IPS-11a (cell line): ENCODE data around the gene PTPRT.
"Not testable (repeated sequence)": the region's sequence is repeated elsewhere in the genome, so short reads cannot be mapped to it uniquely, and the experiment has no call there.

Experiments
- H3K4me3 ChIP-seq: one replicate; pipeline ENCODE4 v1.5.1; 2013; ENCODE audit warnings: low read depth, low read length, control low read depth

The PTPRT gene

DNA sequence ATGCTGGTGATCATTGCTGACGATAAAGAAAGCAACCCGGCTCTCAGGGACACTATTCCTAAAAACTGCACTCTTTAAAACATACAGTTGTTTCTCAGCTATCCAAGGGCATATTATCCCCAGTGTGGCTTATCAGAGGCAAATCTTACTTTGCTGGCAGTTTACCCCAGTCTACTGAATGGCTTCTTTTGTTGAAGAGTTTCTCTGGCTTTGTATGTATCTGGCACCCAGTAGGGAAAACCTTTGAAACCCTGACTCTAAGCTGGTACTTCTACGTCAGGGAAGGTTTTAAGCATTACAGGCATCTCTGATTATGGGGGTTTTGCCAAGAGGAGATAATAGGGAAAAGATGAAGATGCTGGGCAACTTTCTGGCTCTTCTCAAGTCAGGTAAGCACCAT is 933.9 kb downstream of the PTPRT start:
- no peak overlapping the region for H3K4me3 ChIP-seq

DNA sequence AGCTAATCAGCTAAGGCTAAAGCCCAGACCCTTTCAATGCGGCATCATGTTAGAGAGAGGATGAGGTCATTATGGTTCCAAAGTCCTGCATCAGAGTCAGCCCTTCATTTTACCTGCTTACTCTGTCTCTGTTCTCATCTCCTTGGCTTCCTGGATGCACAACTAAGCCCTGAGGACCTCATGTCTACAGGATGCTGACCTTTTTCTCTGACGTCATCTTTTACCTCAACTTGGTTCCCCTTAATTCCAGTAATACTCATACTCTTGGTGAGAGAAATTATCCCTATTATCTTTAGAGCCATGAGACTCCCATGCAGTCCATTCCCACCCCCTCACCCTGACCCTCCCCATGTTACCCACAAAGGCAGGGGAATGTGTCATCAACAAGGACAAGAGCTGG is 935.0 kb downstream of the PTPRT start:
- no peak overlapping the region for H3K4me3 ChIP-seq

DNA sequence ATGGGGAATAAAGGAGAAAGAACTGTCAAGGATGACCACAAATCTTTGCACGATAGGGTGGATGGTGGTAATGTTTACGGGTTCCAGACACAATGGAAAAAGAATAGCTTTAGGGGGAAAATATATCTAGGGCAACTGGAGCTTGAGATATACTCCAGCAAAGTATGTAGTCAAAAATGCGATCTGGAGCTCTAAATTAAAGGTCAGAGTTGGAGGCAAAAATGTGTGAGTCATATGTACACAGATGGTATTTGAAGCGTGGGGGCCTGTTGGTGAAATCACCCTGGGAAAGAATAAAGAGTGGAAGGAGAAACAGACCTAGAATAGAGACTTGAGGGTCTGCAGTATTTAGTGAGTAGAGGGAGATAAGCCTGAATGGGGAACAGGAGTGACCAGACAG is 937.6 kb downstream of the PTPRT start:
- no peak overlapping the region for H3K4me3 ChIP-seq

DNA sequence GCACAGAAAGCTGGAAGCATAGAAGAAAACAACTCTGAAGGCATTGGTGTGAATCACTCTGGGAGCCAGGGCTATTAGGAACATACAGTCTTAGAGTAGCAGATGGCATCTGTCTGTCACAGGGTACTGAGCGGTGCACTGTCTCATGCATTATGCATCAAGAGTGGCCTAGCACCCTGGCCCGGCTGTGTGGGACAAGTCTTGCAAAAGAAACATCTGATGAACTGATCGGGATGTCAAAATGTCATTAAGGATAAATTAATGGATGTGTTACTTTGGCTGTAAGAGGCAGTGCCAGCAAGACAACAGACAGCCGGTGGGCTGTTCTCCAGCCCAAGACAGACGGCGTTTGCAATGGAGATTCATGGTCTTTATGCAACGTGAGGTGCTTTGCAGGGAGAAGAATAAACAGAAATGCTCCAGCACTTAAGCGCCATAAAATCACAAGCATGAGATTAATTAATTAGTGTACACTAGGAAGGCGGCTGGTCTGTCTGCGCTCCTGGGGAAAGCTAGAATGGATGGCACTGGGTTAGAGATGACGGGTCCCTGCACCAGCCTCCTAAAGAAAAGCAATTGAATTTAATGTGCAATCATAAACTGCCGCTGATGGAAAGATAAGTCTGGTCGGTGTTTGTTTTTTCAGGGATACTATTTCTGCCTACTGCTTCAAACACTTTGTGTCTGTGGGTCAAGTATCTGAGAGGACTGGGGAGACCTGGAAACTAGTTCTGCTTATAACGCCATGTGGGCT is 970.9 kb downstream of the PTPRT start:
- no peak overlapping the region for H3K4me3 ChIP-seq

DNA sequence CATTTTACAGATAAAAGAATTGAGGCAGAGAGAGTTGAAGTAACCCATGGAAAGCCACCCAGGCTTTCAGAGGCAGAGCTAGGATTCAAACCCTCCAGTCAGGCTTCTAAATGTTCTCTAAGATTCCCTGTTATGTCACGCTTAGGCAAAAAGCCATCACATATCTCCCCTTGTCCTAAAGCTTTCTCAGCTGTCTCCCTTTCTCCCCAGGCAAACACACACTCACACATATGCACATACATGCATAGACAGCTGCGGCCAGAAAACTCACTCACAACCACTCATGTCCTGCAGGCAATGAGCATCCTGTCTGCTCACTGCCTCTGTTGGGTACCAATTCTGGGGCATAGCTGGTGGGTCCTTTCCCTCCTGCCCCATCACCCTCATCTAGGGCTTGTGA is 975.6 kb downstream of the PTPRT start:
- H3K4me3 ChIP-seq: no peak overlapping the region

- no peak overlapping the region for H3K4me3 ChIP-seq
Measured at GRCh38 chr20:42212391-42212790, 977.3 kb downstream of the PTPRT start.

GRCh38 chr20:42206557-42206956 is 983.1 kb downstream of the PTPRT start:
- H3K4me3 ChIP-seq: not testable (repeated sequence)

DNA sequence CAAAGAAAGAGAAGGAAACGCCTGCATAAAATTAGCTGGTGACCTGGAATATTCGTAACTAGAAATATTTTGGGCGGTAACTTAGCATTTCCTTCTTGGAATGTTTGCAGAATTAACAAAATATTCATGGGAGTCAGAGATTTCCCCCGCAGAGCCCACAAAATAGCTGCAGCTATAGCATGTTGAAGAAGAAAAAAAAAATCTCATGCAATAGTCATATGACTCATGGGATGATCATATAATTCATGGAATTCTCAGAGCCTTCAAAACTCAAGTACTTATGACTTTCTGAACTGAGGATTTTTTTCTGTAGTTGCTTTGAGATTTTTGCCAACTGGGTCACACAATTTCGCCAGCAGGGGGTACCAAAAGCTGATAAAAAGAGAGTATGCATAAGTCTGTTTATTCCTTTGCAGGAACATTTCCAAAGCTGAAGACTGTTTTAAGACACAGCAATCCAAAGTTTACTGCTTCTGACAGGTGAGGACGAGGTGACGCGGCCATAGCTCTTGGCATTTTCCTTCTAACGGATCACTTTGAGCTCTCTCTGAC is 985.5 kb downstream of the PTPRT start:
- H3K4me3 ChIP-seq: no peak overlapping the region

- H3K4me3 ChIP-seq: no peak overlapping the region
Measured at GRCh38 chr20:42197599-42197998, 992.1 kb downstream of the PTPRT start.

- H3K4me3 ChIP-seq: no peak overlapping the region
Measured at GRCh38 chr20:42193119-42193518, 996.6 kb downstream of the PTPRT start.

DNA sequence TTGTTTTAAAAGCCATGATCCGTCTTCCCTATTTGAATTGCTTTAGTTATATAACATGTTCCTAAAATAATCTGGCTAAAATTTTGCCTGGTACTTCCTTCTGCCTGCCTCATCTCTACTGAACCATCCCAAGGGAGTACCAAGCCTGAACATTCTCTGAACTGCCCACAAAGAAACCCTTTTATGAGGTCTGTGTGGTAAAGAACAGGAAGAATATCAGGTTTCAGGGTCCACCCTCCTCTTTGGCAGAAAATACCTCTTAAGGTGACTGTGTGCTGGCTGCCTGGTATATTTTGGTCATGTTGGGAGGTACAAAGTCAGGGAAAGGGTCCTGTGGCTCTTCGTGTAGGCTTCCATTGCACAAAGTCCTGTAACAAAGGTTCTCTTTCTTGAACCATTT is 997.4 kb downstream of the PTPRT start:
- no peak overlapping the region for H3K4me3 ChIP-seq

- no peak overlapping the region for H3K4me3 ChIP-seq
Measured at GRCh38 chr20:42191140-42191860, 998.4 kb downstream of the PTPRT start.

- H3K4me3 ChIP-seq: no peak overlapping the region
Measured at GRCh38 chr20:42190084-42190483, 999.6 kb downstream of the PTPRT start.

GRCh38 chr20:42186337-42186736 is 1003.4 kb downstream of the PTPRT start:
- no peak overlapping the region for H3K4me3 ChIP-seq

- H3K4me3 ChIP-seq: no peak overlapping the region
Measured at GRCh38 chr20:42183147-42183546, 1006.6 kb downstream of the PTPRT start.

GRCh38 chr20:42181064-42181463 is 1008.6 kb downstream of the PTPRT start:
- no peak overlapping the region for H3K4me3 ChIP-seq

DNA sequence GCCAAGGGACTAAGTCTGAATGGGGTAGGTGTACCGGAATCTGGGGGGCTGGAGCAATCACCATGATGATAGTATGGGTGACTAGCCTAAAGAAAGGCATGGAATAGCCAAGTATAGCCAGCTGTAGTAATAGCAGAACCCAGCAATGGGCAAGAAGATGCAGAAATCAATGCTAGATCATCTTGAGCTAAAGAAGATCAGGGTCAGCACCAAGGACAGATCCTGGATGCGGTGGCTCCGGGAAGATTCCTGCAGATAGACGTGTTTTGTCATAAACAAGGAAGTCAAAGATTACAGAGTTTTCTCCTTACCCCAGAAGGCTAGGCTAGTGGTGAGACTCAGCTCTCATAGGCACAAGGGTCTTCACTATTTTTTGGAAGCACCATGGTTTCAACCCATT is 1009.9 kb downstream of the PTPRT start:
- H3K4me3 ChIP-seq: no peak overlapping the region

GRCh38 chr20:42173440-42173839 is 1016.3 kb downstream of the PTPRT start:
- H3K4me3 ChIP-seq: no peak overlapping the region

- H3K4me3 ChIP-seq: no peak overlapping the region
Measured at GRCh38 chr20:42164121-42164890, 1025.4 kb downstream of the PTPRT start.

GRCh38 chr20:42161228-42161829 is 1028.4 kb downstream of the PTPRT start:
- no peak overlapping the region for H3K4me3 ChIP-seq

DNA sequence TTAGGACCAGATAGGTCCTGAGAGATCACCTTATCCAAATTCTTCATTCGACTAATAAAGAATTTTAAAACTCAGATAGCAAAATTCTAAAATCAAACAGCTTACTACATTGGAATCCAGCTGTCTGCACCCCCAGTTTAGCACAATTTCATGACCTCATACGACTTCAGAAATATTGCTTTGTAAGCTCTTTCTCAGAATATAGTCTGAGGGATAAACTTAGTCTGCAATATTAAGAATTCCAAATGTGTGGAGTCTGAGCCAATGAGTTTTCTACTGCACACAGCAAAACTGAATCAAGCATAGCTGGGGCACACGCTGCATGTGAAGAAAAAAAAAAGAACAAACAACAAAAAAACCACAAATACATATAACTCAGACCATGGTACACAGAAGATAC is 1029.9 kb downstream of the PTPRT start:
- H3K4me3 ChIP-seq: no peak overlapping the region
